Fibroblast of the aortic adventitia (primary cell): ENCODE measurements around the gene ART3. TPM values are rescaled to one million over a fixed set of nuclear protein-coding genes. Genes with fewer than 3 reads are reported as not detected.

Experiments
- DNase-seq: peaks from one replicate; pipeline ENCODE4 v3.0.0-alpha.2; 2010; ENCODE audit warnings: low read depth
- H3K4me3 ChIP-seq: 2 replicates; pipeline ENCODE4 v1.5.1; 2011; ENCODE audit warnings: low read depth, mild to moderate bottlenecking, control low read depth, low read length, moderate library complexity
- CTCF ChIP-seq: IDR thresholded peaks from 2 replicates; pipeline ENCODE4 v1.5.1; 2011; ENCODE audit warnings: mild to moderate bottlenecking, low read length, control low read depth, inconsistent platforms; ENCODE audit not compliant: insufficient read depth
- total RNA-seq: library from RNA; depleted of rRNA; stranded (reverse); fragments of >200 nt; gene quantifications from 2 replicates; pipeline ENCODE4 v1.2.3, GENCODE V29; 2012; ENCODE audit warnings: low replicate concordance

ART3 gene
- total RNA-seq, 1 donor: not detected

GRCh38 chr4:76083386-76083988 lies 9.0 kb downstream of the ART3 start:
- TF ChIP-seq CTCF: no peak
- no peak for DNase-seq
- no peak overlapping the region for H3K4me3 ChIP-seq

GRCh38 chr4:76084542-76084941 lies 10.0 kb downstream of the ART3 start:
- no peak for TF ChIP-seq CTCF
- no peak for DNase-seq
- H3K4me3 ChIP-seq: no peak overlapping the region

GRCh38 chr4:76087007-76087769 lies 12.7 kb downstream of the ART3 start:
- DNase-seq: peak; percentile 64
- no peak overlapping the region for H3K4me3 ChIP-seq
- TF ChIP-seq CTCF: peak; percentile 68

GRCh38 chr4:76088719-76089118 lies 14.2 kb downstream of the ART3 start:
- H3K4me3 ChIP-seq: no peak overlapping the region
- TF ChIP-seq CTCF: no peak
- DNase-seq: no peak

- DNase-seq: peak; percentile 94
- TF ChIP-seq CTCF: no peak
- no peak overlapping the region for H3K4me3 ChIP-seq
These were observed 15.8 kb downstream of the ART3 start for GRCh38 chr4:76090241-76090691.

- H3K4me3 ChIP-seq: no peak overlapping the region
- DNase-seq: no peak
- no peak for TF ChIP-seq CTCF
These were observed 16.5 kb downstream of the ART3 start for GRCh38 chr4:76091052-76091451.
